GM18873 (cell line): ENCODE measurements around the gene TEX101.

Experiments used
- ATAC-seq: cut with Tn5 transposase; IDR thresholded peaks from one replicate; pipeline ENCODE4 v1.9.1; 2021; ENCODE audit warnings: mild to moderate bottlenecking, moderate library complexity, moderate number of reproducible peaks; ENCODE audit not compliant: unreplicated experiment, low FRiP score

Gene TEX101

DNA sequence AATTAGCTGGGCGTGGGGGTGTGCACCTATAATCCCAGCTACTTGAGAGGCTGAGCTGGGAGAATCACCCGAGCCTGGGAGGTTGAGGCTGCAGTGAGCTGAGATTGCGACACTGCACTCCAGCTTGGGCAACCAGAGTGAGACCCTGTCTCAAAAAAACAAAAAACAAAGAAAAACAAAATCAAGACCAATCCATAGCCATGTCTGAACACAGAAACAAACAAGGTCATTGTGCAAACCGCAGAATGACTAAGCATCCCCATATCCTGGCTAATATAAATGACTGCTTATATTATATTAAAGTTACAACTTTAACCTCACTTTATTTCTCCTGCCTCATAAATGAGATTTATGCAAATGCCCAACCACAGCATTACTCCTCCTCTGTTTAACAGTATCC is 53.0 kb downstream of the TEX101 start:
- no peak for ATAC-seq
